H1 (cell line): ENCODE data around the gene DYSF. TPM values are rescaled to one million over a fixed set of nuclear protein-coding genes. Genes with fewer than 3 reads are reported as not detected.

Experiments used
- CTCF ChIA-PET: fragments of 300-600 bp; sonication (Branson Sonifier 250); formaldehyde crosslinking; loops from one replicate; lab custom pipeline; 2021; ENCODE audit not compliant: partially characterized antibody; lab: Charles Lee
- POLR2A ChIA-PET: fragments of 300-600 bp; sonication (Branson Sonifier 250); formaldehyde crosslinking; loops from one replicate; lab custom pipeline; 2021; ENCODE audit warnings: inconsistent platforms; ENCODE audit not compliant: partially characterized antibody; lab: Charles Lee
- DNase-seq, 2 experiments: peaks; one replicate each; pipeline versions ENCODE4 v3.0.0 to v3.0.0-alpha.2; 2010 to 2022; ENCODE audit warnings: low spot score in 2 of 2, low read depth in 1 of 2, mixed read lengths in 1 of 2
- FAIRE-seq: peaks from 2 replicates; lab custom pipeline; 2011; peaks lifted over from hg19 to GRCh38; lab: Jason Lieb, UNC
- H2AFZ ChIP-seq: 2 replicates; pipeline ENCODE4 v1.8.1; 2012; ENCODE audit warnings: low read length, inconsistent platforms
- H2AK5ac ChIP-seq: 2 replicates; pipeline ENCODE4 v1.6.1; 2013; ENCODE audit warnings: low read depth, low read length
- H2BK120ac ChIP-seq: replicated peaks from 2 replicates; pipeline ENCODE3; 2013; ENCODE audit warnings: low read depth, low read length, inconsistent platforms
- H2BK12ac ChIP-seq: 2 replicates; pipeline ENCODE4 v1.6.1; 2013; ENCODE audit warnings: low read depth, low read length
- H2BK15ac ChIP-seq: 2 replicates; pipeline ENCODE4 v1.6.1; 2013; ENCODE audit warnings: low read length
- H2BK20ac ChIP-seq: 2 replicates; pipeline ENCODE4 v1.6.1; 2013; ENCODE audit warnings: low read length
- H2BK5ac ChIP-seq: 2 replicates; pipeline ENCODE4 v1.6.1; 2013; ENCODE audit warnings: low read depth, low read length
- H3K14ac ChIP-seq: 2 replicates; pipeline ENCODE4 v1.6.1; 2013; ENCODE audit warnings: inconsistent platforms; ENCODE audit not compliant: insufficient read length
- H3K18ac ChIP-seq: 2 replicates; pipeline ENCODE4 v1.6.1; 2013; ENCODE audit warnings: low read length; ENCODE audit errors: extremely low read depth
- H3K23ac ChIP-seq: 2 replicates; pipeline ENCODE4 v1.6.1; 2013; ENCODE audit warnings: inconsistent platforms; ENCODE audit not compliant: insufficient read length
- H3K23me2 ChIP-seq: 2 replicates; pipeline ENCODE4 v1.6.1; 2013; ENCODE audit warnings: low read depth, low read length
- H3K27ac ChIP-seq: 2 replicates; pipeline ENCODE4 v1.6.1; 2011; ENCODE audit warnings: low read depth, low read length, inconsistent platforms
- H3K27me3 ChIP-seq, 4 experiments: replicated peaks in 1 of 4; 1 replicate in 1 of 4; 2 replicates in 3 of 4; pipeline versions ENCODE4 v1.6.1 to v1.8.1; 2011 to 2013; ENCODE audit warnings: low read length in 3 of 4, mild to moderate bottlenecking in 3 of 4, inconsistent platforms in 2 of 4, mixed read lengths in 2 of 4, moderate library complexity in 1 of 4; ENCODE audit not compliant: control insufficient read depth in 3 of 4, insufficient read depth in 3 of 4; ENCODE audit errors: extremely low read depth in 1 of 4
- H3K36me3 ChIP-seq, 4 experiments: 2 replicates each; pipeline versions ENCODE4 v1.6.1 to v1.8.1; 2011 to 2013; ENCODE audit warnings: mild to moderate bottlenecking in 4 of 4, low read length in 3 of 4, moderate library complexity in 2 of 4, control low read depth in 1 of 4, inconsistent platforms in 1 of 4; ENCODE audit not compliant: insufficient read depth in 4 of 4, control insufficient read depth in 2 of 4
- H3K4ac ChIP-seq: replicated peaks from 2 replicates; pipeline ENCODE3; 2013; ENCODE audit warnings: low read length, low read depth, mixed read lengths, inconsistent platforms; ENCODE audit not compliant: insufficient read length
- H3K4me1 ChIP-seq, 4 experiments: replicated peaks in 1 of 4; 1 replicate in 1 of 4; 2 replicates in 3 of 4; pipeline versions ENCODE4 v1.6.1 to v1.8.1; 2011 to 2013; ENCODE audit warnings: low read length in 3 of 4, inconsistent platforms in 2 of 4, mixed read lengths in 1 of 4; ENCODE audit not compliant: insufficient read depth in 4 of 4, control insufficient read depth in 3 of 4
- H3K4me2 ChIP-seq, 2 experiments: 2 replicates each; pipeline versions ENCODE4 v1.6.1 to v1.8.1; 2011 to 2013; ENCODE audit warnings: low read depth in 2 of 2, low read length in 2 of 2, control low read depth in 1 of 2, inconsistent platforms in 1 of 2, mild to moderate bottlenecking in 1 of 2; ENCODE audit not compliant: insufficient read depth in 1 of 2
- H3K4me3 ChIP-seq, 4 experiments: fragments of 200-600, 300-600 bp in 1 of 4; sonication (generic), shearing (Covaris generic), sonication (Bioruptor Twin) in 1 of 4; 2 replicates each; pipeline versions ENCODE4 v1.5.1 to v1.8.1; 2011 to 2016; ENCODE audit warnings: low read length in 4 of 4, low read depth in 3 of 4, control low read depth in 2 of 4, inconsistent platforms in 2 of 4, mild to moderate bottlenecking in 2 of 4, mixed read lengths in 1 of 4, moderate library complexity in 1 of 4; ENCODE audit not compliant: insufficient read depth in 2 of 4; ENCODE audit errors: extremely low read depth in 1 of 4
- H3K56ac ChIP-seq: replicated peaks from 2 replicates; pipeline ENCODE3; 2013; ENCODE audit warnings: low read depth, mild to moderate bottlenecking, mixed read lengths, low read length, inconsistent platforms; ENCODE audit not compliant: insufficient read length
- H3K79me1 ChIP-seq: 2 replicates; pipeline ENCODE4 v1.6.1; 2013; ENCODE audit warnings: low read depth, low read length, control low read depth
- H3K79me2 ChIP-seq, 2 experiments: 2 replicates each; pipeline versions ENCODE4 v1.6.1 to v1.8.1; 2012 to 2013; ENCODE audit warnings: low read length in 2 of 2, mild to moderate bottlenecking in 2 of 2, inconsistent platforms in 1 of 2; ENCODE audit not compliant: insufficient read depth in 2 of 2, control insufficient read depth in 1 of 2
- H3K9ac ChIP-seq, 4 experiments: replicated peaks in 1 of 4; 1 replicate in 1 of 4; 2 replicates in 3 of 4; pipeline versions ENCODE4 v1.6.1 to v1.8.1; 2011 to 2013; ENCODE audit warnings: low read depth in 3 of 4, low read length in 3 of 4, control low read depth in 2 of 4, mild to moderate bottlenecking in 2 of 4, moderate library complexity in 2 of 4, inconsistent platforms in 1 of 4; ENCODE audit errors: extremely low read depth in 1 of 4
- H3K9me3 ChIP-seq, 2 experiments: 2 replicates each; pipeline versions ENCODE4 v1.6.1 to v1.8.1; 2012 to 2013; ENCODE audit warnings: mild to moderate bottlenecking in 2 of 2, moderate library complexity in 2 of 2, control low read depth in 1 of 2, inconsistent platforms in 1 of 2, low read depth in 1 of 2, low read length in 1 of 2, mixed read lengths in 1 of 2; ENCODE audit not compliant: insufficient read depth in 2 of 2
- H4K20me1 ChIP-seq, 2 experiments: replicated peaks in 1 of 2; 2 replicates each; pipeline versions ENCODE3 to v1.8.1; 2011 to 2013; ENCODE audit warnings: inconsistent platforms in 2 of 2, low read length in 2 of 2, mild to moderate bottlenecking in 1 of 2; ENCODE audit not compliant: insufficient read depth in 2 of 2, control insufficient read depth in 1 of 2
- H4K5ac ChIP-seq: 2 replicates; pipeline ENCODE4 v1.6.1; 2013; ENCODE audit warnings: low read length, low read depth, mixed read lengths, inconsistent platforms; ENCODE audit not compliant: insufficient read length
- H4K8ac ChIP-seq: 2 replicates; pipeline ENCODE4 v1.8.0; 2013; ENCODE audit warnings: mild to moderate bottlenecking, moderate library complexity, low read length, inconsistent platforms; ENCODE audit not compliant: insufficient read depth; ENCODE audit errors: extremely low read depth
- H4K91ac ChIP-seq: replicated peaks from 2 replicates; pipeline ENCODE3; 2013; ENCODE audit warnings: low read length, mixed read lengths, inconsistent platforms; ENCODE audit not compliant: insufficient read length
- EZH2 ChIP-seq: fragments of 200-600 bp; sonication (generic); IDR thresholded peaks from 2 replicates; pipeline ENCODE4 v1.7.1; 2012; ENCODE audit warnings: low read depth, mild to moderate bottlenecking, moderate library complexity, low read length, inconsistent platforms; ENCODE audit not compliant: severe bottlenecking
- RBBP5 ChIP-seq: IDR thresholded peaks from 2 replicates; pipeline ENCODE4 v1.7.1; 2012; ENCODE audit warnings: low read depth, mild to moderate bottlenecking, inconsistent platforms, low read length, moderate library complexity, borderline replicate concordance
- SP1 ChIP-seq: IDR thresholded peaks from 2 replicates; pipeline ENCODE4 v1.6.1; 2011; ENCODE audit warnings: low read depth, low read length
- SRF ChIP-seq: IDR thresholded peaks from 2 replicates; pipeline ENCODE4 v1.6.1; 2011; ENCODE audit warnings: mild to moderate bottlenecking, low read depth, low read length, moderate library complexity
- WGBS, 2 experiments: shearing (Covaris generic) in 1 of 2; methylation state at CpG; one replicate each; pipeline versions ENCODE4 v1.1.6 to v1.1.7; 2013 to 2015; ENCODE audit warnings: low lambda C conversion rate in 2 of 2, mixed read lengths in 2 of 2, inconsistent platforms in 1 of 2, low coverage in 1 of 2, missing lambda C conversion rate in 1 of 2; ENCODE audit not compliant: insufficient replicate concordance in 2 of 2, insufficient coverage in 1 of 2, insufficient read length in 1 of 2; ENCODE audit errors: extremely low coverage in 1 of 2, missing lambda C conversion rate in 1 of 2; 5-methylcytosine and 5-hydroxymethylcytosine counted together
- polyA plus RNA-seq, 7 experiments: library from polyadenylated mRNA; depleted of rRNA in 3 of 7; stranded (reverse) in 5 of 7; unstranded in 2 of 7; fragments of >200 nt in 5 of 7; fragments of 200-250 nt in 2 of 7; gene quantifications; 1 replicate in 5 of 7; 2 replicates in 1 of 7; 4 replicates in 1 of 7; pipeline versions ENCODE4 v1.2.1 to v1.2.3, GENCODE V29; 2011 to 2013; ENCODE audit warnings: missing spikeins in 2 of 7, mixed read lengths in 2 of 7
- total RNA-seq: library from RNA; stranded (reverse); fragmentation: NEBNext Ultra II Directional; extraction: Animal tissue kit (Norgen Biotek cat#: 25700); gene quantifications from 2 replicates; pipeline ENCODE4 v1.2.1, GENCODE V29; 2021

Gene DYSF
- total and polyA plus RNA-seq, 2 of the 8 experiments (the other 6 are each of a cell fraction or from before 2014, with no cell fraction given) = 5.8 to 7.1 TPM

DNA sequence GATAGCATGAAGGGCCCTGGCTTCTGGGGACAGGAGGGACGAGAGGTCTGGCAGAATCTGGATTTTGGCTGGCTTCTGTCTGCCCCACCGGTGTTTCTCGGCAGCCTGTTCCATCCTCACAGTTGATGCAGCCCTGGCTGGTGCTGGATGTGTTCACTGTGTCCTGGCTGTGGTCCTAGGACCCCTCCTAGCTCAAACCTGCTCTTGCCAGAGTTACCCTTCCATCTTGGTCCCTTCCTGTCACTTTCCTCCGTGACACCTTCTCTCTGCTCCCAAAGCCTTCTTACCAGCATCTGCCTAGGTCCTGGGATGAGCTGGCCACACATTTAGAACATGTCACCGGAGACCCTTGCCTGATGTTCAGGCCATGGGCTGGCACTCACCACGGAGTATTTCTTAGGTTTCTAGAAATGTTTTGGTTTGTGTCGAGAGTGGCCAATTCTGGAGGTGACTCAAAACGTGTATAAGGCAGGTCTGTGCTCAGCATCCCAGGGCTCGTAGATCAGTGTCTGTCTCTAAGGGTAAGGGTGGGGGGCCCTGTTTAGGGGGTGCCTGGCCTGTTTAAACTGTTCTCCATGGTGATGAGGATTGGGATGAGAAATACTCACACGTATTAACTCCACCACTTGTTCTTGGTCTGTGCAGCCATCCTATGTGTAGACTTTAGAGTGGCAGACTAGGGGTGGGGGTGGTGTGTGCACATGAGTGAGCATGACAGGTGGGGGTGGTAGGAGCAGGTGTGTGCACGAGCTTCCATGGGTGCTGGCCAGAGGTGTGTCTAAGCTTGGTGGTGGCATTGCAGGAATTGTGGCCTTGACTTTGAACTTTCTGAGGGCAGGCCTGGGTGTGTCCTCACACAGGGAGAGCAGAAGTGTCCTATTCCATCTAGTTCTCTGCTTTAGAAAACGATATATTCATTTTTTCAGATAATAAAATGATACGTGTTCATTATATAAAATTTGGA, 162.7 kb downstream of the DYSF start:
- 89% methylated on average over 13 of the region's 13 CpGs; no CpG with 5 or more reads in 1 of the 2 experiments for WGBS, 2 experiments
- no peaks in the 10 kb centered on the region for H3K4me1 ChIP-seq

More for the DNA sequence above, 162.7 kb downstream of the DYSF start:
- no peak overlapping the region for H2BK120ac ChIP-seq
- H3K4ac ChIP-seq = no peak overlapping the region
- H3K56ac ChIP-seq = no peak overlapping the region
- H2BK15ac ChIP-seq = no peak overlapping the region
- TF ChIP-seq EZH2 = no peak
- TF ChIP-seq SP1 = no peak
- no peak for TF ChIP-seq SRF
- no peak for TF ChIP-seq RBBP5
- H2BK12ac ChIP-seq = no peak overlapping the region
- no peaks in the 10 kb centered on the region for H3K79me1 ChIP-seq
- no peak overlapping the region for H2BK20ac ChIP-seq
- CTCF ChIA-PET = interaction anchor here (1.1 kb wide), 1 partner anchor 70 kb away, joined by 3 read pairs; no protein-coding TSS in a partner anchor
- no peak overlapping the region for H3K18ac ChIP-seq
- no peak overlapping the region for H2AK5ac ChIP-seq
- H2AFZ ChIP-seq = no peak overlapping the region
- no peak overlapping the region for H3K4me2 ChIP-seq
- H4K91ac ChIP-seq = no peak overlapping the region
- no peak overlapping the region for H3K4me3 ChIP-seq
- H3K79me2 ChIP-seq = no peaks in the 10 kb centered on the region
- no peak overlapping the region for H3K27ac ChIP-seq
- H3K36me3 ChIP-seq = no peaks in the 10 kb centered on the region
- no peaks in the 10 kb centered on the region for H3K9me3 ChIP-seq
- DNase-seq (peak in 1 of 2 experiments; percentile 27), FAIRE-seq (no peak)
- H4K8ac ChIP-seq = no peak overlapping the region
- peaks cover 13% of the 10 kb centered on the region; the same call in 1 of the 2 replicates for H3K23me2 ChIP-seq
- no peak overlapping the region for H3K9ac ChIP-seq
- no peaks in the 10 kb centered on the region; a peak in 1 of 7 replicates for H3K27me3 ChIP-seq
- H4K5ac ChIP-seq = no peak overlapping the region
- no peak overlapping the region for H3K14ac ChIP-seq
- POLR2A ChIA-PET = interaction anchor here (1.2 to 1.4 kb wide), 2 partner anchors 10 to 14 kb away, joined by 3 read pairs; no protein-coding TSS in a partner anchor
- H2BK5ac ChIP-seq = no peak overlapping the region
- H4K20me1 ChIP-seq = peaks cover 0 to 4% of the 10 kb centered on the region in 2 experiments
- H3K23ac ChIP-seq = no peak overlapping the region
